ENCODE measurements around the gene RREB1. TPM values are rescaled to one million over a fixed set of nuclear protein-coding genes. Genes with fewer than 3 reads are reported as not detected.

The RREB1 gene
- total and polyA plus RNA-seq, 9 donors: 7.3 to 64.4 (median 50.1) TPM

GRCh38 chr6:7145885-7146828 lies 38.4 kb downstream of the RREB1 start:
- Histone ChIP-seq H3K4me1 (ENCODE audit: insufficient read depth) (peaks cover 21% of the 10 kb centered on the region), H3K4me3 (no peak overlapping the region), H3K27me3 (no peaks in the 10 kb centered on the region), H3K27ac (no peak overlapping the region), H3K9me3 (no peaks in the 10 kb centered on the region), H3K36me3 (no peaks in the 10 kb centered on the region)
- intact Hi-C loops (cut with DNase I): no loop called here
- 50 to 53% (median 50%) methylated on average over 19 of the region's 19 CpGs for WGBS, 3 donors
- peak in 3 of 5 donors; percentile 43 to 51 (median 51) for DNase-seq
- TF ChIP-seq, protein P1, sequence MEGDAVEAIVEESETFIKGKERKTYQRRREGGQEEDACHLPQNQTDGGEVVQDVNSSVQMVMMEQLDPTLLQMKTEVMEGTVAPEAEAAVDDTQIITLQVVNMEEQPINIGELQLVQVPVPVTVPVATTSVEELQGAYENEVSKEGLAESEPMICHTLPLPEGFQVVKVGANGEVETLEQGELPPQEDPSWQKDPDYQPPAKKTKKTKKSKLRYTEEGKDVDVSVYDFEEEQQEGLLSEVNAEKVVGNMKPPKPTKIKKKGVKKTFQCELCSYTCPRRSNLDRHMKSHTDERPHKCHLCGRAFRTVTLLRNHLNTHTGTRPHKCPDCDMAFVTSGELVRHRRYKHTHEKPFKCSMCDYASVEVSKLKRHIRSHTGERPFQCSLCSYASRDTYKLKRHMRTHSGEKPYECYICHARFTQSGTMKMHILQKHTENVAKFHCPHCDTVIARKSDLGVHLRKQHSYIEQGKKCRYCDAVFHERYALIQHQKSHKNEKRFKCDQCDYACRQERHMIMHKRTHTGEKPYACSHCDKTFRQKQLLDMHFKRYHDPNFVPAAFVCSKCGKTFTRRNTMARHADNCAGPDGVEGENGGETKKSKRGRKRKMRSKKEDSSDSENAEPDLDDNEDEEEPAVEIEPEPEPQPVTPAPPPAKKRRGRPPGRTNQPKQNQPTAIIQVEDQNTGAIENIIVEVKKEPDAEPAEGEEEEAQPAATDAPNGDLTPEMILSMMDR (IDR thresholded peaks at IDR 0.05): no peak
- no peak for TF ChIP-seq POLR2A (IDR thresholded peaks at IDR 0.05)

- 51 to 59% (median 53%) methylated on average over 7 of the region's 7 CpGs for WGBS, 3 donors
- Histone ChIP-seq H3K4me1 (ENCODE audit: insufficient read depth) (peaks cover 18% of the 10 kb centered on the region), H3K36me3 (no peaks in the 10 kb centered on the region), H3K9me3 (no peaks in the 10 kb centered on the region), H3K4me3 (no peak overlapping the region), H3K27me3 (no peaks in the 10 kb centered on the region), H3K27ac (no peak overlapping the region)
- intact Hi-C loops (cut with DNase I): no loop called here
- TF ChIP-seq EP300 (IDR thresholded peaks at IDR 0.05) (no peak), POLR2A (IDR thresholded peaks at IDR 0.05) (no peak)
- TF ChIP-seq, protein P1 (IDR thresholded peaks at IDR 0.05): no peak
- DNase-seq: no peak
Measured at GRCh38 chr6:7147051-7147671, 39.4 kb downstream of the RREB1 start.

- DNase-seq: no peak
- intact Hi-C loops (cut with DNase I): no loop called here
- no peak overlapping the region for H3K4me3 ChIP-seq
- 84 to 90% (median 85%) methylated on average over 5 of the region's 5 CpGs for WGBS, 3 donors
- no peak for TF ChIP-seq POLR2A (IDR thresholded peaks at IDR 0.05)
- H3K9me3 ChIP-seq: no peaks in the 10 kb centered on the region
- no peak overlapping the region for H3K27ac ChIP-seq
- H3K27me3 ChIP-seq: no peaks in the 10 kb centered on the region
- H3K36me3 ChIP-seq: no peaks in the 10 kb centered on the region
- H3K4me1 ChIP-seq (ENCODE audit: insufficient read depth): peaks cover 18% of the 10 kb centered on the region
Measured at GRCh38 chr6:7148100-7148822, 40.5 kb downstream of the RREB1 start.

DNA sequence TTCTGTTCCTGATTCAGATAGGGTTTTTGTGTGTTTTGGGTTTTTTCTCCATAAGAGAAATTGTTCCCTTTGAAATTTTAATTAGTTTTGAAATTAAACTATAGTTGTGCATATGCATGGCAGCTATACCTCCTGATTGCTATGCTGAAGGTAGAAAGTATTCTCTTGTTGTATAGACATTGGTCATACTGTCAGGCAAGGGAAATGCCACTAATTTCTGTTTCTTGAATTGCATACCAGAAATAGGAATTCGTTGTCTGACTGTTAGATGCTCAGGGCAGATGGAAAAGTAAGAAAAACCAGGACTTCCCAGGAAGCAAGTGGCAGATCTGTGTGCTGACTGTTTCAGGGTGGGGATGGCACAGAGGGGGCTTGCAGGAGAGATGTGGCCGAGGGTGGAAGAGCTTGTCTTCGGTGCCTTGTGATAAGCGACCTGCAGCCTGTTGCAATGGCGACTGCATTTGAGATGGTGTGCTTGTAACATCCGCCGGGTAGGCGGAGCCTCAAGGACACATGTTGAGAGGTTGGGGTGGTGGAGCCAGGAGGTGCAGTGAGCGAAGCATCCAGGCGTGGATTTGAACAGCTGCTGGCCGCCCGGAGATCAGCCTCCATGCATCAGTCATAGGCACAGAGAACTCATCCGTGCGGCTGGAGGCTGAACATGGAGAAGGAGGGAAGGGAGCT lies 42.8 kb downstream of the RREB1 start:
- DNase-seq: no peak
- Histone ChIP-seq H3K27me3 (no peaks in the 10 kb centered on the region), H3K36me3 (no peaks in the 10 kb centered on the region), H3K4me3 (no peak overlapping the region), H3K4me1 (ENCODE audit: insufficient read depth) (peaks cover 14% of the 10 kb centered on the region), H3K9me3 (no peaks in the 10 kb centered on the region), H3K27ac (no peak overlapping the region)
- 87 to 89% (median 88%) methylated on average over 14 of the region's 14 CpGs for WGBS, 3 donors
- TF ChIP-seq POLR2A (IDR thresholded peaks at IDR 0.05) (no peak), EP300 (IDR thresholded peaks at IDR 0.05) (no peak)
- TF ChIP-seq, protein P1 (IDR thresholded peaks at IDR 0.05): no peak
- intact Hi-C loops (cut with DNase I): no loop called here
